OCI-LY1 (cell line): ENCODE measurements around the gene CAMTA1.

Source experiments
- EZH2 ChIP-seq: fragments of 200-600 bp; sonication (generic), shearing (Covaris generic); IDR thresholded peaks from 2 replicates; pipeline ENCODE4 v1.8.0; 2017; ENCODE audit warnings: borderline replicate concordance, mixed run types, mild to moderate bottlenecking, antibody characterized with exemption, low read length, moderate library complexity, mixed read lengths
- TF ChIP-seq, protein P1 (sequence below): fragments of 200-600 bp; sonication (generic), shearing (Covaris generic); IDR thresholded peaks from 2 replicates; pipeline ENCODE4 v1.5.1; 2017; ENCODE audit warnings: mild to moderate bottlenecking, antibody characterized with exemption, low read length, moderate library complexity, mixed read lengths

DNA sequence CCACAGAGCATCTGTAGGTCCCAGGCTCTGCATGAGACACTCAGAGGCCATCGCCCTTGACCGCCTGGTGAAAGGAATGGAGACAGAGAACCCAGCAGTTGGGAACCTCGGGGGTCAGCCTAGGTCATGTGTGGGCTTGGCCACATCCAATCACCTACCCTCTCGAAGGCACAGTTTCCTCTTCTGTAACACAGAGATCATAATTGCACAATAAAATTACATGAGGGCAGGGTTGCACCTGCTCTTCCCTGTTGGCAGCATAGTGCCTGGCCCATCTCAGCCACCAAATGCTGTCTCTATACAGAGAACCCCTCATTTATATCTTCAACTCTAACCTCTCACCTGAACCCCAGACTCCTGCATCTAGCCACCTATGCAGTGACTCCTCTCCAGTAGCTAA lies 567.7 kb downstream of the CAMTA1 start:
- TF ChIP-seq, protein P1, sequence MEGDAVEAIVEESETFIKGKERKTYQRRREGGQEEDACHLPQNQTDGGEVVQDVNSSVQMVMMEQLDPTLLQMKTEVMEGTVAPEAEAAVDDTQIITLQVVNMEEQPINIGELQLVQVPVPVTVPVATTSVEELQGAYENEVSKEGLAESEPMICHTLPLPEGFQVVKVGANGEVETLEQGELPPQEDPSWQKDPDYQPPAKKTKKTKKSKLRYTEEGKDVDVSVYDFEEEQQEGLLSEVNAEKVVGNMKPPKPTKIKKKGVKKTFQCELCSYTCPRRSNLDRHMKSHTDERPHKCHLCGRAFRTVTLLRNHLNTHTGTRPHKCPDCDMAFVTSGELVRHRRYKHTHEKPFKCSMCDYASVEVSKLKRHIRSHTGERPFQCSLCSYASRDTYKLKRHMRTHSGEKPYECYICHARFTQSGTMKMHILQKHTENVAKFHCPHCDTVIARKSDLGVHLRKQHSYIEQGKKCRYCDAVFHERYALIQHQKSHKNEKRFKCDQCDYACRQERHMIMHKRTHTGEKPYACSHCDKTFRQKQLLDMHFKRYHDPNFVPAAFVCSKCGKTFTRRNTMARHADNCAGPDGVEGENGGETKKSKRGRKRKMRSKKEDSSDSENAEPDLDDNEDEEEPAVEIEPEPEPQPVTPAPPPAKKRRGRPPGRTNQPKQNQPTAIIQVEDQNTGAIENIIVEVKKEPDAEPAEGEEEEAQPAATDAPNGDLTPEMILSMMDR: no peak
- no peak for TF ChIP-seq EZH2
